ENCODE data around the gene SMYD4. TPM values are rescaled to one million over a fixed set of nuclear protein-coding genes. Genes with fewer than 3 reads are reported as not detected.

The SMYD4 gene
- total and polyA plus RNA-seq, 9 of the 15 experiments (the other 6 are each of a cell fraction or from before 2014, with no cell fraction given): 1.3 to 10.2 (median 6.7) TPM

- in situ Hi-C loops (cut with MboI) (no loop called here), intact Hi-C loops (cut with micrococcal nuclease) (no loop called here)
- no peak overlapping the region for H3K4me3 ChIP-seq
- no peak for ATAC-seq
- DNase-seq (ENCODE audit: extremely low read depth in 1 of 4, low spot score in 3 of 4): no peak
- no peaks in the 10 kb centered on the region for H3K27me3 ChIP-seq (ENCODE audit: control insufficient read depth in 2 of 2, insufficient read depth in 2 of 2, low read length in 2 of 2)
- TF ChIP-seq SIRT6 (IDR thresholded peaks at IDR 0.05; ENCODE audit: low read depth, low read length) (no peak), MAZ (CRISPR knock-in tag; conservative IDR thresholded peaks at IDR 0.05 in 1 of 2, IDR thresholded peaks at IDR 0.05 in 1 of 2) (no peak), ZBTB7A (IDR thresholded peaks at IDR 0.05; ENCODE audit: borderline replicate concordance, control insufficient read depth, low read depth, low read length) (no peak), ZNF589 (CRISPR knock-in tag; IDR thresholded peaks at IDR 0.05; ENCODE audit: low read depth) (no peak), KDM5B (IDR thresholded peaks at IDR 0.05; ENCODE audit: insufficient replicate concordance, low read depth, low read length) (no peak), SMARCB1 (IDR thresholded peaks at IDR 0.05; ENCODE audit: insufficient read length, low read depth) (no peak), KLF6 (CRISPR knock-in tag; IDR thresholded peaks at IDR 0.05; ENCODE audit: borderline replicate concordance) (no peak), E2F6 (IDR thresholded peaks at IDR 0.05; ENCODE audit: borderline replicate concordance in 1 of 2, extremely low read depth in 1 of 2, insufficient read depth in 1 of 2, insufficient read length in 1 of 2, low read depth in 1 of 2, low read length in 1 of 2, poor library complexity in 1 of 2, severe bottlenecking in 1 of 2) (no peak), ZNF79 (CRISPR knock-in tag; IDR thresholded peaks at IDR 0.05; ENCODE audit: low read depth) (no peak), ZBTB34 (CRISPR knock-in tag; IDR thresholded peaks at IDR 0.05) (no peak), HDGF (IDR thresholded peaks at IDR 0.05) (no peak), SP2 (IDR thresholded peaks at IDR 0.05; ENCODE audit: extremely low read depth, low read depth, low read length, poor library complexity, severe bottlenecking) (no peak)
- no peak overlapping the region for H3K27ac ChIP-seq (ENCODE audit: extremely low read depth, low read depth, low read length)
- H3K4me2 ChIP-seq (ENCODE audit: insufficient read depth, low read length): no peak overlapping the region
- POLR2A ChIA-PET: interaction anchor here (2.6 kb wide), 1 partner anchor 14 kb away, joined by 8 read pairs; the partner anchor contains the start of gene SERPINF1
- WGBS (ENCODE audit: insufficient coverage, low coverage, missing lambda C conversion rate): 75% methylated on average over 6 of the region's 7 CpGs
- no TSS peak for BruUV-seq (replicated peaks)
- H3K9me1 ChIP-seq (ENCODE audit: control insufficient read depth, insufficient read depth, low read length): no peaks in the 10 kb centered on the region
- no peaks in the 10 kb centered on the region; the same call in 1 of the 2 replicates for H4K20me1 ChIP-seq (replicated peaks; ENCODE audit: control insufficient read depth, insufficient read depth, low read length)
- H3K36me3 ChIP-seq (ENCODE audit: control insufficient read depth, insufficient read depth, low read length): peaks cover 55% of the 10 kb centered on the region
- H3K4me1 ChIP-seq (replicated peaks in 1 of 2; ENCODE audit: control insufficient read depth in 2 of 2, insufficient read depth in 2 of 2, low read length in 2 of 2): peaks cover 4 to 6% of the 10 kb centered on the region in 2 experiments; a peak in 2 of 5 replicates
- CTCF ChIA-PET (ENCODE audit: low intra/inter-chr PET ratio): interaction anchor here (0.6 kb wide), 1 partner anchor 145 kb away, joined by 3 read pairs; no protein-coding TSS in a partner anchor
- H2AFZ ChIP-seq (ENCODE audit: low read depth, low read length): no peak overlapping the region
- no peak overlapping the region; a peak in 1 of 4 replicates for H3K9ac ChIP-seq (ENCODE audit: insufficient read depth in 1 of 2, low read depth in 2 of 2, low read length in 2 of 2)
- no peak for FAIRE-seq
- no peaks in the 10 kb centered on the region for H3K79me2 ChIP-seq (ENCODE audit: control insufficient read depth, insufficient read depth, low read length)
- no peaks in the 10 kb centered on the region for H3K9me3 ChIP-seq (replicated peaks; ENCODE audit: control insufficient read depth, insufficient read depth, low read depth, low read length)
Measured at GRCh38 chr17:1776857-1777256, 52.8 kb downstream of the SMYD4 start.

Measured in K562 (cell line).